Hematopoietic multipotent progenitor cell treated with erythropoietin and hydrocortisone succinate and interleukin-3 and kit ligand, for 15 days (in vitro differentiated cells): ENCODE measurements around the gene OSM.
"Not testable (repeated sequence)": the region's sequence is repeated elsewhere in the genome, so short reads cannot be mapped to it uniquely, and the experiment has no call there.

Source experiments
- DNase-seq: peaks from one replicate; pipeline ENCODE4 v3.0.0-alpha.2; 2015; ENCODE audit warnings: low spot score

Gene OSM

GRCh38 chr22:30226192-30226832, 40.3 kb downstream of the OSM start:
- no peak for DNase-seq

DNA sequence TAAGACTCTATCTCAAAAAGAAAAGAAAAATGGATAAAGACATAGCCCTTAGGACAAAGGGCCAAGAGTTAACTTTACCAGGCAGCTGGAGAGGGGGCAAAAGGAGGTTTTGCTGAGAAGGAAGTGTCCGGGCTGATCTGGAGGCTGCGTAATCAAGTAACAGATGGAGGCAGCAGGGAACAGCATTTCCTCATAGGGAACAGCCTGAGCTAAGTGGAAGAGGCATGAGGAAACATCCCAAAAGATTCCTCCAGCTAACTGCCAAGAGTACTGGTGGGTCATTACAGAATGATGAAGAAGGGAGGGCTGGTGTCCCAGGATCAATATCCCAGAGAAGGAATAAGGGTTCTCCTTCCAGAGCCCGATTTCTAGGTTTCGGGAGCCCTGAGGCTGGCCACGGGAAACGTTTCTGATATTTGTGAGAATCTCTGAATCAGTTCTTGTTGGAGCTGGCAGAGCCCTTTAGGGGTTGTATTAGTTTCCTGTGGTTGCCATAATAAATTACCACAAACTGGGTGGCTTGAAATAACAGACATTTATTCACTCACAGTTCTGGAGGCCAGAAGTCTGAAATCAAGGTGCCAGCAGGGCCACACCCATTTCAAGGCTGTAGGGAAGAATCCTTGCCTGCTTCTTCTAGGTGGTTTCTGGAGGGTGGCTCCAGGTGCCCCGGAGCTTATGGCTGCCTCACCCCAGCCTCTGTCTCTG, 41.3 kb downstream of the OSM start:
- no peak for DNase-seq

GRCh38 chr22:30224161-30224857, 42.3 kb downstream of the OSM start:
- DNase-seq, result no peak

DNA sequence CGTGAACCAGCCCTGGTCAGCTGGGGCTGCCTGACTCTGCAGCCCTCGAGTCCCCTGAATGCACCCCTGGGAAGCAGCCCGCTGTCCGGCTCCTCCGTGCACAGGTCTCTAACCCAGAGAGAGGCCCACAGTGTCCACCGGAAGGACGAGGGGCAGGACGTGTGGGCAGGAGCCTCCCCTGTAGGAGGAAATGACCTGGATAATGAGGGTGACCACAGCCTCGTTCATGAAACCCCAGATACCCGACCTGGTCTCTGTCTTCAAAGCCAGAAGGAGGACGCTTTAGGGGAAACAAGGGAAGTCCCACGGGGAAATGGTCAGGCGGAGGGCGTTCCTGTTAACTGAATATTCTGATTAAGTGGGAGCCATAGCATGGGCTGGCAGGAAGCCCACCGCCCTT, 43.3 kb downstream of the OSM start:
- DNase-seq, result no peak

DNA sequence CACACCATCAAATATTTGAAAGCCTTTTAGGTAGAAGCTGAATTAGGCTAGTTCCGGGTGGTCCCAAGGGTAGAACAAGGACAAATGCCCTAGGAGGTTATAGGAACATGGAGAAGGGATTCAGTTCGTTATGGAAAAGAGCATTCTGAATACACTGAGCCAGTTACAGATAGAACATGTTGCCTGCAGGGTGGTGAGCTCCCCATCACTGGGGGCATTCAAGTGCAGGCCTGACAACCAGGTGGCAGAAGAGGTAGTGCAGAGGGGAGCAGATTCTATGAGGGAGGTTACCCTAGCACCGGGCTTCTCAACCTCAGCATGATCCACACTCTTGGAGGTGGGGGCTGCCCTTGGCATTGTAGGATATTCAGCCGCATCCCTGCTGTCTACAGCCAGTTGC, 44.3 kb downstream of the OSM start:
- no peak for DNase-seq

- DNase-seq, result no peak
Measured at GRCh38 chr22:30221121-30221992, 45.3 kb downstream of the OSM start.

- DNase-seq, result no peak
Measured at GRCh38 chr22:30220338-30221012, 46.2 kb downstream of the OSM start.

DNA sequence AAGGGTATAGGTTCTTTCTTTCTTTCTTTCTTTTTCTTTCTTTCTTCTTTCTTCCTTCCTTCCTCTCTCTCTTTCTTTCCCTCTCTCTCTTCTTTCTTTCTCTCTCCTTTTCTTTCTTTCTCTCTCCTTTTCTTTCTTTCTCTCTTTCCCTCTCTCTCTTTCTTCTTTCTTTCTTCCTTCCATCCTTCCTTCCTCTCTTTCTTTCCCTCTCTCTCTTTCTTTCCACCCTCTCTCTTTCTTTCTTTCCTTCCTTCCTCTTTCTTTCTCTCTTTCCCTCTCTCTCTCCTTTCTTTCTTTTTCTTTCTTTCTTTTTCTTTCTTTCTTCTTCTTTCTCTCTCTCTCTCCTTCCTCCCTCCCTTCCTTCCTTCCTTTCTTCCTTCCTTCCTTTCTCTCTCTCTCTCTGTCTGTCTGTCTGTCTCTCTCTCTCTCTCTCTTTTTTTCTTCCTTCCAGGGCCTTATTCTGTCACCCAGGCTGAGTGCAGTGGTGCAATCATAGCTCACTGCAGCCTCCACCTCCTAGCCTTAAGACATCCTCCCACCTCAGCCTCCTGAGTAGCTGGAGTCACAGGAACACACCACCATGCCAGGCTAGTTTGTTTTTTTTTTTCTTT, 46.9 kb downstream of the OSM start:
- no peak for DNase-seq

- no peak for DNase-seq
Measured at GRCh38 chr22:30219049-30219654, 47.5 kb downstream of the OSM start.

- DNase-seq, result no peak
Measured at GRCh38 chr22:30217698-30218560, 48.7 kb downstream of the OSM start.

- DNase-seq, result peak; percentile 89
Measured at GRCh38 chr22:30216710-30217109, 49.9 kb downstream of the OSM start.

GRCh38 chr22:30216272-30216671, 50.4 kb downstream of the OSM start:
- not testable (repeated sequence) for DNase-seq

DNA sequence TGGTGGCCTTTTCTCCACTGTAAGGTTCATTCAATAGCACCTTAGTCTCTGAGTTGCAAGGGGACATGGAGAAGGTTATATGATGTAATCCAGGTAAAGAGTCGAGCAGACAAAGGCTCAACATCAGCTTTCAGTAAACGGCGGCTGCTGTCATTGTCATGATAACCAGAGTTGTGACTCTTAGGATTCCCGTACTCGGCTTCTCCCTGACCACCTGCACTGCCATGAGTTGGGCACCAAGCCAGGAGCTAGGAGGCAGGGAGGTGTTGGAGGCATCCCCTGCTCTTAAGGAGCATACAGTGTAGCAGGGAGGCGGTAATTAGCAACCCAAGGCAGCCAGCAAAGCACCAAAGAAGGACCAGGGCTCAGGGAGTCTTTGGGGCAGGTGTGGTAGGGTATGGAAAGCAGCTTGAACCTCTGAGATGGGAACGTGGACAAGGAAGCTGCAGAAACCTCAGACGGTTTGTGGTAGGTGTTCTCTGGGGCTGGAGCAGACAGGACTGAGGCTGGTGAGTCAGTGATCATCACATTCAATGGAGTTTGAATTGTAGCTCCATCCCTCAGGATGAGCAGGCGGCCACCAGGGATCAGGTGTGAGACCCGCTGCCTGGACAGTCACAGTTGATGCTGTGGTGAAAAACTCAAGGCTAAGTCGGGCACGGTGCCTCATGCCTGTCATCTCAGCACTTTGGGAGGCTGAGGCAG, 51.8 kb downstream of the OSM start:
- no peak for DNase-seq

DNA sequence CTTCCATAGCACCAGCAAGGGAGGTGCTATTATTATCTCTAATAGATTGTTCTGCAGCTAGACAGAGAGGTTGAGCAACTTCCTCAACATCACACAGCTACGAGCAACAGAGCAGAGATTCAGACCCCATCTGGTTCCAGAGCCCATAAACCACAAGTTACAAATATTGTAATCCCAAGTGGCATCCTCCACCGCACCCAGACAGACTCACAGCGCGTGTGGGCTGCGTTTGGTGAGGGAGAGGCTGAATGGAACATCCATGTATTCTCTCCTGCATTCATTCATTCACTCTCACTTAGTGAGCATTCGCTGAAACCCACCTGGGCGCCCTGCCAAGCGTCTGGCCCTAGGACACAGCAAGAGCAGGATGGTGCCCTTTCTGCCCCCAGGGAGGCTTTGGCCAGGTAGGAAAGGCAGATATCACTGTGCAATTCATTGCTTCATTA, 53.6 kb downstream of the OSM start:
- no peak for DNase-seq
